ENCODE data around the gene FHIT.

FHIT gene

GRCh38 chr3:60421749-60422446 is 829.4 kb downstream of the FHIT start:
- DNase-seq (ENCODE audit: low read depth) = no peak
- no peak overlapping the region for H3K4me3 ChIP-seq (ENCODE audit: low read length)
- TF ChIP-seq CTCF (conservative IDR thresholded peaks at IDR 0.05; ENCODE audit: low read depth, low read length) = no peak

GRCh38 chr3:60417576-60417975 is 833.7 kb downstream of the FHIT start:
- TF ChIP-seq CTCF (conservative IDR thresholded peaks at IDR 0.05; ENCODE audit: low read depth, low read length) = no peak
- DNase-seq (ENCODE audit: low read depth) = no peak
- H3K4me3 ChIP-seq (ENCODE audit: low read length) = no peak overlapping the region

- no peak for DNase-seq (ENCODE audit: low read depth)
- TF ChIP-seq CTCF (conservative IDR thresholded peaks at IDR 0.05; ENCODE audit: low read depth, low read length) = no peak
- no peak overlapping the region for H3K4me3 ChIP-seq (ENCODE audit: low read length)
Observed at GRCh38 chr3:60414011-60414410, 837.2 kb downstream of the FHIT start.

GRCh38 chr3:60413551-60413950 is 837.7 kb downstream of the FHIT start:
- no peak overlapping the region for H3K4me3 ChIP-seq (ENCODE audit: low read length)
- no peak for TF ChIP-seq CTCF (conservative IDR thresholded peaks at IDR 0.05; ENCODE audit: low read depth, low read length)
- DNase-seq (ENCODE audit: low read depth) = no peak

GRCh38 chr3:60403866-60404265 is 847.4 kb downstream of the FHIT start:
- no peak for DNase-seq (ENCODE audit: low read depth)
- no peak for TF ChIP-seq CTCF (conservative IDR thresholded peaks at IDR 0.05; ENCODE audit: low read depth, low read length)
- H3K4me3 ChIP-seq (ENCODE audit: low read length) = no peak overlapping the region

- TF ChIP-seq CTCF (conservative IDR thresholded peaks at IDR 0.05; ENCODE audit: low read depth, low read length) = no peak
Observed at GRCh38 chr3:60402931-60403330, 848.3 kb downstream of the FHIT start.

More at GRCh38 chr3:60402931-60403330, 848.3 kb downstream of the FHIT start:
- H3K4me3 ChIP-seq (ENCODE audit: low read length) = no peak overlapping the region
- no peak for DNase-seq (ENCODE audit: low read depth)
